HG03135 (cell line): ENCODE measurements around the gene GYS1.
"Not testable (repeated sequence)": the region's sequence is repeated elsewhere in the genome, so short reads cannot be mapped to it uniquely, and the experiment has no call there.

Source experiments
- ATAC-seq: cut with Tn5 transposase; IDR thresholded peaks from one replicate; pipeline ENCODE4 v1.9.1; 2021; ENCODE audit warnings: mild to moderate bottlenecking, moderate library complexity; ENCODE audit not compliant: unreplicated experiment

GYS1 gene

GRCh38 chr19:49018388-49019241, 25.5 kb upstream of the GYS1 start:
- ATAC-seq: not testable (repeated sequence)

GRCh38 chr19:49017666-49018351, 24.7 kb upstream of the GYS1 start:
- no peak for ATAC-seq

- no peak for ATAC-seq
Measured at GRCh38 chr19:49017041-49017665, 24.0 kb upstream of the GYS1 start, which contains the start of gene LHB. LHB (minus strand) TSS chr19:49017091; CDS start chr19:49017081, 10 bp downstream.

- no peak for ATAC-seq
Measured at GRCh38 chr19:49016067-49016839, 23.1 kb upstream of the GYS1 start.

- no peak for ATAC-seq
Measured at GRCh38 chr19:49014870-49015255, 21.8 kb upstream of the GYS1 start.

GRCh38 chr19:49014123-49014869, 21.2 kb upstream of the GYS1 start:
- ATAC-seq: no peak

GRCh38 chr19:49011194-49011593, 18.1 kb upstream of the GYS1 start:
- no peak for ATAC-seq

- no peak for ATAC-seq
Measured at GRCh38 chr19:49010453-49010852, 17.3 kb upstream of the GYS1 start.

- no peak for ATAC-seq
Measured at GRCh38 chr19:49009828-49010227, 16.7 kb upstream of the GYS1 start.

GRCh38 chr19:49006905-49007304, 13.8 kb upstream of the GYS1 start:
- ATAC-seq: no peak

- ATAC-seq: no peak
Measured at GRCh38 chr19:49004964-49005614, 12.0 kb upstream of the GYS1 start.

- ATAC-seq: no peak
Measured at GRCh38 chr19:49004133-49004532, 11.0 kb upstream of the GYS1 start.

- ATAC-seq: no peak
Measured at GRCh38 chr19:48999481-49000325, 6.6 kb upstream of the GYS1 start.

GRCh38 chr19:48997972-48998371, 4.9 kb upstream of the GYS1 start:
- ATAC-seq: no peak

- ATAC-seq: no peak
Measured at GRCh38 chr19:48994035-48994386, 902 bp upstream of the GYS1 start.

- peak; percentile 15 for ATAC-seq
Measured at GRCh38 chr19:48992581-48993174, 431 bp downstream of the GYS1 start.

GRCh38 chr19:48991873-48992580, 1.1 kb downstream of the GYS1 start:
- ATAC-seq: no peak
